ENCODE measurements around the gene PATJ.
"Not testable (repeated sequence)": the region's sequence is repeated elsewhere in the genome, so short reads cannot be mapped to it uniquely, and the experiment has no call there.

PATJ gene

DNA sequence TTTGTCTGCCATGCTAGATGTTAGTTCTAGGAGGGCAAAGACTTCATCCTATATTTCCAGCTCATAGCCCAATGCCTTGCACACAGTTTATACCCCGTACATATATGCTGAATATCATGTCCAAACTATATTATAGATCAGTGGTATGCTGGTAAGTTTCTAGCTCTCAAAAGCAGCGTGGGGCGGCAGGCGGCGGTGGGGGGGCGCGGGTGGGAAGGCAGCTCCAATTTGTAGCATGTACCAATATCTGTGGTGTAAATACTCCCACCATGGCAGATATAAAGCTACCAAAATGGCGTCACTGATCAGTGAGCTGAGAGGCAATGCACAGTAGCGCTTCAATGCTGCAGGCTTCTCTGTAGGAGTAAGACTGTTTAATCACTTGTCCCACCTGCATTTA lies 77.1 kb downstream of the PATJ start:
- DNase-seq (ENCODE audit: low read depth in 1 of 2, low spot score in 1 of 2): no peak

DNA sequence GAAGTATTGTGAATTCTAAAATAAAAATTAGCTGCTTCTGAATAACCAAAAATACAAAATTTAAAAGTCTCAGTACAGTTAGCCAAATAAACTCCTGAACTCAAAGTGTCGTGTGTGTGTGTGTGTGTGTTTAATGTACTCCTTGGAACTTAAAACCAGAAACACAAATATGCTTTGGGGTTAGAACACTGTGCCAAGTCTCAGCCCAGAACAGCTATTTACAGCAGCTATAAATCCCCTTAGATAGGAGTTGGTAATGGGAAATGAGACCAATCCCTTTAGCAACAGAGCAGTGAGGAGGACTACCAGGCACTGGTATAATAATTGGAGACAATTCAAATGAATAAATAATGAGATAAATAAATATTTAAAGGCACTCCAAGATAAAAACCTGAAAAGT lies 83.1 kb downstream of the PATJ start:
- no peak for DNase-seq (ENCODE audit: low read depth in 1 of 2, low spot score in 1 of 2)

DNA sequence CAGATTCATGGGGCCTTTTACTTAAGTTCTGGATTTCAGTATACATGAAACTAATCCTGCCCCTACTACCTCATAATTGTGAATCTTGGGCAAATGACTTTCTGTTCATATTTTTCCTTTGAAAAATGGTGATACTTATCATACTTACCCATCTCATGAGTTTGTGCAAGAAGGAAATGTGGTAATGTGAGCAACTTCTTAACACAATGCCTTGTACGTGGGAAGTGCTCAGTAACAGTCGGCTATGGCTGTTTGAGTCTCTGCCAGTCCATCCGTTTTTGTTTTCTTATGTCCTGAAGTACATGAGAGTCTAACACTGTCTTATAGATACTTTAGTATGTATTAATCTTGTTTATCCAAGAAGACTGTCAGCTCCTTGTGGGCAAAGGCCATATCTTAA lies 86.5 kb downstream of the PATJ start:
- DNase-seq (ENCODE audit: low read depth in 1 of 2, low spot score in 1 of 2): no peak

DNA sequence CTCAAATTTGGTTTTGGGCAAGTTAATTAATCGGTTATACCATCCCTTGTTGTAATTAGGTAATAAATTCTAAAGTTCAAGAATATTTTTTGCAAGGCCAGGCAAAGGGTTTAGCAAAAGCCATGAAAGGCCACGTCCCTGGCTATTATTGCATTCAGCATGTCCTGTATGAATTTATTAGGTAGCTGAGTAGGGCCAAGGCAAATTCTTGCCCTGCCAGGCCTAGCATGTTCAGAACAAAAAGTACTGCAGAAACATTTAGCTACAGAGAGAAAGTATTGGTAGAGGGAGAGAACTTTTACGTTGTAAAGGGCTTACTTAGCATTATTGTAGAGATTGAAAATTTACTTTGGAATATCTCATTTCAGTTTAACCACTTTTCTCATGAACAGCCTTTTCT lies 94.4 kb downstream of the PATJ start:
- no peak for DNase-seq (ENCODE audit: low read depth in 1 of 2, low spot score in 1 of 2)

DNA sequence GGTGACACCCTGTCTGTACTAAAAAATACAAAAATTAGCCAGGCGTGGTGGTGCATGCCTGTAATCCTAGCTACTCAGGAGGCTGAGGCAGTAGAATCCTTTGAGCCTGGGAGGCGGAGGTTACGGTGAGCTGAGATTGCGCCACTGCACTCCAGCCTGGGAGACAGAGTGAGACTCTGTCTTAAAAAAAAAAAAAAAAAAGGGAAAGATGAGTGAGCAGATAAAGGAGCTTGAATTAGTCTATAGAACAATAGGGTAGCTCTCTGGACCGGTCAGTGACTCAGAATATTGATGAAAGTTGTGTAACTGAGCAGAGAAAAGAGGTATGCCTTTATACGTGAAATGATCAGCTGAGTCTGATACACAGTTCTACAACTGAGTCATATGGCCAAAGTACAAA lies 95.3 kb downstream of the PATJ start:
- DNase-seq (ENCODE audit: low read depth in 1 of 2, low spot score in 1 of 2): not testable (repeated sequence)

DNA sequence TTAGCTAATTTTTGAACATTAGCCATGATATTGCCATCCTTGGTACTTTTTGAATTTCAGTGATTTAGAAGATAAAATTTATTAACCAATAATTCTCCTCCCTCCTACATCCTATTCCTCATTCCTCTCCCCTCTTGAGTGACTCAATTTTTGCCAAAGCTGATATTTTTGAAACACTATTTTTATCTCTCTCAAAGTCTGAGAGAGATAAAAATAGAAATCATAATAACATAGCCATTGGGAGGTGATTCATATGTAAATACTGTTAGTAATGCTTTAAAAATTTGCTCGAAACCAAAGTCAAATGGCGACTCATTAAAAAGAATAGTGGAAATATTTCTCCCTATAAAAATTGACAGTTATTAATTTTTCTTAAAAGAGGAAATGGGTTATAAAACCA lies 97.4 kb downstream of the PATJ start:
- no peak for DNase-seq (ENCODE audit: low read depth in 1 of 2, low spot score in 1 of 2)

DNA sequence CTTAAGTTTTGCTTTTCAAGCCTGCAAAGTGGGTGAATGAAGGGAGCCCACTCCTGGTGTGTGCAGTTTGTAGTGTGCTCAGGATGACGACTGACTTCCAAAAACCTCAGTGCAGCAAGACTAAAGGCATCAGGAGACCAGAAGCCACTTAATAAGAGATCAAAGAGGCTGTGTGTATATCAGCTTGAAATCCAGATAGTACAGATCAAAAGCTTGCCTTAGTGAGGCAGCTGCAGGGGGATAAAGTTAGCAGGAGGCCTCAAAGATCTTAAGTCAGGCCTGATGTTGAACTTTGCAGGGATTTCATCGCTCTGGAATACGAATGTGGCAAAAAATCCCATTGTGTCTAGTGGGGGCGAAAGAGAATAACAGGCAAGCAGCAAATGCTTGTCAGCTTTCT lies 99.8 kb downstream of the PATJ start:
- no peak for DNase-seq (ENCODE audit: low read depth in 1 of 2, low spot score in 1 of 2)

DNA sequence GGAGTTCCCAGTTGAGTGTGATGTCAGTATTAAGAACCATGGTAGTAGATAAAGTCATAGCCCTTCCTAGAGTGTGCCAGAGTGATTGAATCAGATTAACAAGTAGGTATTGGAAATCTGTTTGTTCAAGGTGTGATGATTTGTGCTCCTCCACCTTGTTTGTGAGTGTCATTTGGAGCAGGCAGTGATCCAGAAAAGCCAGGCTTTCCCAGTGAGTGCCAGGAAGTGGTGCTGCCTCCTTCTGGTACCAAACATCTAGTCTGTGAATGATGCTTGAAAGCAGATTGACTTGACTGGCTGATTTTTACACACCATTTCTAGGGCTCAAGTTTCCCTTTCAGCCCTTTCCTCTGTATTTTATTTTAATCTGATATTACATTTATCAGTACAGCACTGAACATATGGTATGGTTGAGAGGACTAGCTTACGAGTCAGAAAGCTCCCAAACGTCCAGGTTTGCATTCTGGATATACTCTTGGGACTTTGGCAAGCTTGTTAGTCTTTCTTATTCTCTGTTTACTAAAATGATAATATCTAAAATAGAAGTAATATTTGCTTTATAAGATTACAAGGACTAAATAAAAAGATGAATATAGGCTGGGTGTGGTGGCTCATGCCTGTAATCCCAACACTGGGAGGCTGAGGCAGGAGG lies 100.7 kb downstream of the PATJ start:
- DNase-seq (ENCODE audit: low read depth in 1 of 2, low spot score in 1 of 2): no peak

DNA sequence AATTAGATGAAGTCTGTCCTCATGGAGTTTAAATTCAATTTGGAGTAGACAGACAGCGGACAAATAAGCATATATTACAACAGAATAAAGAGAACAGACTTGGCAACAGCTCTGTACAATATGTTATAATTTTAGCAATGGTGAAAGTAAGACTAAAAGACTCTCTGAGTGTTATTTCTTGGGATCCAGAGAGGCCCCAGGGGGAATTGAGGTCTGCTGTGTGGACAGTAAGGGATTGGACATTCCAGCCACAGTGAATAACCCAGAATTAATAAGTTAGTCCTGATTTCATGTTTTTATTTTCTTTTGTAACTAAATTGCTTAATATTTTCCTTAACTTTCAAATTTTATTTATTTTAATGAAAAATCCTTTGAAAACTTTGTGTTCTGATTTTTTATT lies 101.7 kb downstream of the PATJ start:
- DNase-seq (ENCODE audit: low read depth in 1 of 2, low spot score in 1 of 2): no peak

DNA sequence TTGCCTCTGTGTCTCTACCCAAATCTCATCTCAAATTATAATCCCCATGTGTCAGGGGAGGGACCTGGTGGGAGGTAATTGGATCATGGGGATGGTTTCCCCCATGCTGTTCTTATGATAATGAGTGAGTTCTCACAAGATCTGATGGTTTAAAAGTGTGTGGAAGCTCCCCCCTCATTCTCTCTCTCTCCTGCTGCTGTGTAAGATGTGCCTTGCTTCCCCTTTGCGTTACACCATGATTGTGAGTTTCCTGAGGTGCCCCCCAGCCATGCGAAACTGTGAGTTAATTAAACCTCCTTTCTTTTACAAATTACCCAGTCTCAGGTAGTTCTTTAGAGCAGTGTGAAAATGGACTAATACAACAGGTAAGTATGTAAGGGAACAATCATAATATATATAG lies 102.4 kb downstream of the PATJ start:
- not testable (repeated sequence) for DNase-seq (ENCODE audit: low read depth in 1 of 2, low spot score in 1 of 2)

DNA sequence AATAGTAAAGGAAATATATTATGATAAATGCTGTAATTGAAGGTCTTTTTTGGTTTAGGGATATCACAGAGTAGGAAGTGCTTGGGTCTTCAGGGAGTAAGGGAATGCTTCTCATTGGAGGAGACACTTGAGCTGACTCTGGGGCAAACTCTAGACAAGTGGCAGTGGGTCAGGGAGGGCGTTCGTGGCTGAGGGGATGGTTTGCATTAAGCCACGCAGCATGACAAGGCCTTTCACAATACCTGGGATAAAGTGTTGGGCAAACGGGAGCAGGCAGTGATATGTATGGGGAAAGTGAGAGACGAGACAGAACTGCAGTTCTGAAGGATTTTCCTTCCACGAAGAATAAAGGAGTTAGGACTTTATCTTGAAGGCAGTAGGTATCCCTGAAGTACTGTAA lies 109.0 kb downstream of the PATJ start:
- no peak for DNase-seq (ENCODE audit: low read depth in 1 of 2, low spot score in 1 of 2)

DNA sequence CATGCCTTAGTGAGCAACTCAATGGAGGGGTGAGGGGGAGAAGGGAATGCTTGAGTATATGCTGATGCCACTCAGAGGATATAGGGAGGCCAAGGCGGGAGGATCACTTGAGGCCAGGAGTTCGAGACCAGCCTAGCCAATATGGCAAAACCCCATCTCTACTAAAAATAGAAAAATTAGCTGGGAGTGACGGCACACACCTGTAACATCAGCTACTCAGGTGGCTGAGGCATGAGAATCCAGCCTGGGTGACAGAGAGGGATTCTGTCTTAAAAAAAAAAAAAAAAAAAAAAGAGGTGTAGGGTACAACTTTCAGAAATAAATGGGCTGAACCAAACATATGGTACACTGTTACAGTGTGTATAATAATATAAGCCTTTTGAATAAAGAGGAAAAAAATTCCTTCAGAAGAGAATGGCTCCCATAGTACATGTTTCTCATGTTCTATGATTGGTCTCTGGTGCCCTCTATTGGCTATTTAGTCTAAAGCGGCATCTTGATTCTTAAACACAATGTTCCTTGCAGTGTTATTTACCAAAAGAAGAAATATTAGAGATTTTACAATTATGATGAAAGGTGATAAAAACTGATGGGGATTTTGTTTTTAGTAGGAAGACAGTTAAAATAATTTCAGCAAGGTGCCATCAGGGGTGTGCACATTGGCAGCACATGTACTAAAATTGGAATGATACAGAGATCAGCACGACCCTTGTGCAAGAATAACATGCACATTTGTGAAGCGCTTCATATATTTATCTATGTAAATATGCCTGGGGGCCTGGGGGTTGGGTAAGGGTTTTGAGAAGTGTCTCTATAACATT lies 109.8 kb downstream of the PATJ start:
- DNase-seq (ENCODE audit: low read depth in 1 of 2, low spot score in 1 of 2): peak in 1 of 2 donors; percentile 17

DNA sequence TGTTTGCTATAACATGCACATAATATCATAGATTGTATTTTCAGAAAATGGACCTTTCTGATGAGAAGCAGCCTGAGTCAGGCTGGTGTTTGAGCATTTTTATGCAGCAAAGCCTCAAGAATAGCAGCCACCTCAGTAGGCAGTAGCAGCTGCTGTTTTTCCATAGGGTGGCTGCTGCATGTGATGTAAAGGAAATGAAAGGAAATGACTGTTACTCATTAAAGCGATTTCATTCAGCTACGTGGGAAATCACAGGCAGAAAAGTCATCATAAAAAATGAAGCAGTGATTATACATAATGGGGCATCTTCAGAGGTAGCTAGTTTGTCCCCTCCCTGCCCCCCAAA lies 110.4 kb downstream of the PATJ start:
- DNase-seq (ENCODE audit: low read depth in 1 of 2, low spot score in 1 of 2): no peak

DNA sequence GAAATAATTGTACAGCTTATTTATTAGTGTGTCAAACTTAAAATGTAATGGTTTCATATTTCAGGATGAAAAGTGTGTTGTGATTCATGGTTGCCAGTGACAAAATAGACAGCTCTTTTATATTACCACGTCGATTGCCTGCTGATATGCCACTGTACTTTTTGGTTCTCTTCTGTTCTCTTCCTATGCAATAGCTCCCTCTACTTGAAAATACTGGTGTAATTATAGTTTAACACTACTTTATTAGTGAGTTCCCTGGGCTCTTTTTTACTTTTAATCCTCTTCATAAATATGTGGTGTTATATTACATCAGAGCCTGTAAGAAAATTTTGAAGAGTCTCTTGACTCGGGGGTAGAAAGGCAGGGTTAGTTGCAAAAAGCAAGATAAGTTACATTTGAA lies 111.3 kb downstream of the PATJ start:
- DNase-seq (ENCODE audit: low read depth in 1 of 2, low spot score in 1 of 2): no peak

DNA sequence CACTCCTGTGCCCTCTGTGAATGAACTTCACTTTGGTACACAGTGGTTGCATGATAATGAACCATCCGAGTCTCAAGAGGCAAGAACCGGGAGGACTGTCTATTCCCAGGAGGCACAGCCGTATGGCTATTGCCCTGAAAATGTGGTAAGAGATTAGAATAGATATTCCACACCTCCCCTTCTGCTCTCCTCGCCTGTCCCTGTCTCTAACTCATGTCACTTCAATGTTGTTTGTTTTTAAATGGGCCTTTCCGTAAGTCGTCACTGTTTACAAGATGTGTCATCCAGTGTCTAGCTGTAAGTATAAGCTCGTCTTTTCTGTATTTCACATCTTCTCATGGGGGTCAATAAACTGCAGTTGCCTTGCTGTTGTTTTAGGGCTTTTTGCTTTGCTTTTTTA lies 122.2 kb downstream of the PATJ start:
- DNase-seq (ENCODE audit: low read depth in 1 of 2, low spot score in 1 of 2): no peak

DNA sequence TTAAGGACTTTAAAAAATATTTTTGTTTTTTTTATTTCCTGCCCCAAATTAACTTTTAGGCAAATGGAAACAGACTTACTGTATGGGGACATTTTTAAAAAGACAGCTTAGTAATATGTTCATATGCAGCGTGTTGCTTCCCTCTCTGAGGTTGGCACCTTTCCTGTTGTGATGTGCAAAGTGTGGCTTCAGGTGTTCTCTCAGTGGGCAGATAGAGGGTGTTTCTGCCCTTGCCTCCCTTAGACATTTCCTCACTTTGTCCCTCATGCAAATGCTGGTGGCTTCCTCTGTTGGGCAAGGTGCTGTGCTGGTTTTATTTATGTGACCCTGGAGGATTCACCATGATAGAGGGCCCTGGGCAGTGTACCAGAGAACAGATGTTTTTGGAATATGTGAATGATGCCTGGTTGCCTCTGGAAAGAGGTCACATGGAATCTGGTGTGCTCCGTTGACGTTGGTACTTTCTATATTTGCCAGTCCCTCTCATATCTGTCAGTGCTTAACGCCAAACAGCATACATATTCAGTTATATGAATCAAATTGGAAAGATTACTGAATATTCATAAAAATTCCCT lies 123.5 kb downstream of the PATJ start:
- DNase-seq (ENCODE audit: low read depth in 1 of 2, low spot score in 1 of 2): no peak

DNA sequence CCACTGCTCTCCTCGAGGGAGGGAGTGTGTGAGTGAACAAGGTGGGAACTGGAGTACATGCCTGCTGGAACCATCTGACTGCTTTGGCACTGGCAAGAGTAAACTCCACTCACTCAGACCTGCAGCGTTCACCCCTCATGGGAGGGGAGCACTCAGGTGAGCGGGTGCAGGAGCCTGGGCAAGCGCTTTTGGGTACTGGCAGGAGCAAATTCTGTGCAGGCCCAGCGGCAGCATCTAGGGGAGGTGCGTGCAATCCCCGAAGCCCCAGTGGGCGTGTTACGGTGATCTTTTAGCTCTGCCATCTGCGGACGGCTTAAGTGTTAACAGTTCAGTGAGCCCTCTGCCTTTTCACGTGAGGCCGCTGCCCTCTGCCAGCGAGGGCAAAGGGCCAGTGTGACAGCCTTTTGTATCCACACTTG lies 127.4 kb downstream of the PATJ start:
- DNase-seq (ENCODE audit: low read depth in 1 of 2, low spot score in 1 of 2): no peak

DNA sequence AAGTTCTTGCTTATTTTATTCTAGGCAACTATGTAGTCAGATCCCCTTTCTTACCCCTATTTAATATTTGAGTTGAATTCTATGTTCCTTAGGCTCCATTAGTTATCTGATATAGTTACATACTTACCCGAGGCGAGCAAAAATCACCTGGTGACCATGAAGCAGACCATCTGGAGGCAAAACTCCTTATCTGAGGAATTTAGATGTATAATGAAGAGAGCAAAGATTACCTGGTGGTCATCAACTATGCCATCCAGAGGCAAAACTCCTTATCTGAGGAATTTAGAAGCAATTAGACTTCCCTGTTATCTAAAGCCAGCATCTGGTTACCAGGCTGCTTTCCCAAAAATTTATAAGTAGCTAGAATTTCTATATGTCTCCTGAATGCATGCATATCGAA lies 129.9 kb downstream of the PATJ start:
- DNase-seq (ENCODE audit: low read depth in 1 of 2, low spot score in 1 of 2): no peak

DNA sequence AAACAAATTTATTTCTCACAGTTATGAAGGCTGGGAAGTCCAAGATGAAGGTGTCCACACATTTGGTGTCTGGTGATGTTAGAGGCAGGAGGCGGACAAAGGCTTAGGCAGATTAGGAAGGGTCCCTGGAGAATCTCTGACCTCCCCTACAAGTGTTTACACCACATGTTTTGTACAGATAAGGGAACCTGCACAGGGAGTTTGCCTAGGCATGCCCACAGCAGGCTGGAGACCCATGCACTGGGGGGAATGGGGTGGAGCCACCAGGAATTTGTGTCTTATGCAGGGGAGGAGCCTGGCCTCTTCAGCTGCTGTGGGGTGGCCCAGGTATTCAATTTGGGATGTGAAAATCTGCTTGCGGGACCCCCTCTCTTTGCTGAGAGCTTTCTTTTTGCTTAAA lies 131.3 kb downstream of the PATJ start:
- no peak for DNase-seq (ENCODE audit: low read depth in 1 of 2, low spot score in 1 of 2)

DNA sequence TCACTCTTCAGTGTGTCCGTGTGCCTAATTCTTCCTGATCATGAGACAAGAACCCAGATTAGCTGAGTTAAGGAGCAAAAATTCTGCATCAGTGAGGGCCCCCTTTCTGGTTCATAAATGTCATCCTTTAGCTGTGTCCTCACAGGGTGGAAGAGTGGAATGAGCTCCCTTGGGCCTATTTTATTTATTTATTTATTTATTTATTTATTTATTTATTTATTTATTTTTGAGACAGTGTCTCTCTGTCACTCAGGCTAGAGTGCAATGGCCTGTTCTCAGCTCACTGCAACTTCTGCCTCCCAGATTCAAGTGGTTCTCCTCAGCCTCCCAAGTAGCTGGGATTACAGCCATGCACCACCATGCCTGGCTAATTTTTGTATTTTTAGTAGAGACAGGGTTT lies 131.7 kb downstream of the PATJ start:
- DNase-seq (ENCODE audit: low read depth in 1 of 2, low spot score in 1 of 2): no peak

DNA sequence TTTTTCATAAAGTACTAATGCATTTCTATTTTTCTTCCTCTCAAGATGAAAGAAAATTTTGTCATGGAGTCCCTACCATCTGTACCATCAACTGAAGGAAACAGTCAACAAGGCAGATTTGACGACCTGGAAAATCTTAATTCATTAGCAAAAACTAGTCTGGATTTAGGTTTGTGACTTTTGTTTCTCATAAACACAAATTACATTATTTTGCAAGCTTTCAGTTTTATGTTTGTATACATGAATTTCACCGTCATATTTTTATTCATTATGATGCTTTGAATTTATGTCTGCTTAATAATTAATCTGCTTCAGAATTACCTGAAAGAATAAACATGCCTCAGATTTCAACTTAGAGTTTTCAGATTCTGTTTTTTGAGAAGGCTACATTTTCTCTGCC lies 132.9 kb downstream of the PATJ start:
- no peak for DNase-seq (ENCODE audit: low read depth in 1 of 2, low spot score in 1 of 2)

DNA sequence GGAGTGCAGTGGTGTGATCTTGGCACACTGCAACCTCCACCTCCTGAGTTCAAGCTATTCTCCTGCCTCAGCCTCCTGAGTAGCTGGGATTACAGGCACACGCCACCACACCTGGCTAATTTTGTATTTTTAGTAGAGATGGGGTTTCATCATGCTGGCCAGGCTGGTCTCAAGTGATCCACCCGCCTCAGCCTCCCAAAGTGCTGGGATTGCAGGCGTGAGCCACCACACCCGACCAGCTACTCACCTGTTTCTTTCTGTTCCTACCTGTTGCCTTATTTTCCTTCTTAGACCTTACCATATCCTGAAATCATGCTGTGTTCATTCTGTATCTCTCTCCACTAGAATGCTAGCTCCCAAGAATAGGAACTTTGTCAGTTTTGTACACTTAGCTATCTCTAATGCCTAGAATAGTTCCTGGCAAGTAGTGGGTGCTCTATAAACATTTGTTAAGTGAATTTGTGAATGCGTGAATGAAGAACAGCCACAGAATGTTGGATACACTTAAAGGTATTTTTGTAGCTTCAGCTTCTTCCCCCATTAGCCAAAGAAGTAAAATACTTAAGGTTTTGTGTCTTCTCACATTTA lies 137.7 kb downstream of the PATJ start:
- DNase-seq (ENCODE audit: low read depth in 1 of 2, low spot score in 1 of 2): not testable (repeated sequence)
